Kidney (tissue), 14 donors: ENCODE measurements around the gene MITF. TPM values are rescaled to one million over a fixed set of nuclear protein-coding genes. Genes with fewer than 3 reads are reported as not detected.

Experiments
- DNase-seq, 5 donors: peaks; one replicate each; pipeline ENCODE4 v3.0.0-alpha.2; 2013 to 2020
- FAIRE-seq: peaks from 2 replicates; lab custom pipeline; 2012; peaks lifted over from hg19 to GRCh38; lab: Jason Lieb, UNC
- H3K27ac ChIP-seq, 2 donors: one replicate each; pipeline ENCODE4 v1.7.0; 2013; ENCODE audit warnings: low read depth in 2 of 2, low read length in 2 of 2, inconsistent platforms in 1 of 2
- H3K27me3 ChIP-seq: one replicate; pipeline ENCODE4 v1.7.1; 2013; ENCODE audit warnings: low read length, inconsistent platforms; ENCODE audit not compliant: control insufficient read depth, insufficient read depth
- H3K36me3 ChIP-seq, 3 donors: one replicate each; pipeline versions ENCODE4 v1.7.0 to v1.7.1; 2013; ENCODE audit warnings: low read length in 3 of 3, control low read depth in 1 of 3, inconsistent platforms in 1 of 3; ENCODE audit not compliant: insufficient read depth in 3 of 3, control insufficient read depth in 2 of 3
- H3K4me1 ChIP-seq, 3 donors: one replicate each; pipeline versions ENCODE4 v1.7.0 to v1.7.1; 2013; ENCODE audit warnings: low read length in 3 of 3, inconsistent platforms in 1 of 3, low read depth in 1 of 3; ENCODE audit not compliant: control insufficient read depth in 2 of 3, insufficient read depth in 2 of 3
- H3K4me3 ChIP-seq, 3 donors: one replicate each; pipeline versions ENCODE4 v1.7.0 to v1.8.1; 2013; ENCODE audit warnings: low read length in 3 of 3, control low read depth in 1 of 3, inconsistent platforms in 1 of 3
- H3K9ac ChIP-seq, 3 donors: one replicate each; pipeline versions ENCODE4 v1.7.0 to v1.7.1; 2013; ENCODE audit warnings: low read length in 3 of 3, control low read depth in 1 of 3, inconsistent platforms in 1 of 3
- H3K9me3 ChIP-seq, 3 donors: one replicate each; pipeline versions ENCODE4 v1.7.0 to v1.7.1; 2013; ENCODE audit warnings: low read length in 3 of 3, control low read depth in 1 of 3, inconsistent platforms in 1 of 3; ENCODE audit not compliant: control insufficient read depth in 2 of 3, insufficient read depth in 1 of 3
- intact Hi-C: fragments of 100-400 bp; cut with DNase I; formaldehyde crosslinking; loops from one replicate; pipeline ENCODE4 v1.11.1; 2022
- polyA plus RNA-seq: library from polyadenylated mRNA; stranded (reverse); fragments of 350-450 nt; fragmentation: Illumina TruSeq; extraction: RNeasy Lipid Tissue Mini Kit (QIAGEN cat#74804); gene quantifications from one replicate; pipeline ENCODE4 v1.2.3, GENCODE V29; 2014; ENCODE audit warnings: low read depth, low replicate concordance; ENCODE audit not compliant: insufficient read depth
- total RNA-seq: library from RNA; stranded (reverse); fragmentation: NEBNext Ultra II Directional; extraction: Animal tissue kit (Norgen Biotek cat#: 25700); gene quantifications from one replicate; pipeline ENCODE4 v1.2.1, GENCODE V29; 2021
- TF ChIP-seq, protein P1 (sequence below): IDR thresholded peaks from 3 replicates; pipeline ENCODE4 v1.5.1; 2012; ENCODE audit warnings: mild to moderate bottlenecking, moderate library complexity, borderline replicate concordance; ENCODE audit not compliant: insufficient read depth; ENCODE audit errors: extremely low read depth
- donor health status: control.
- donor health status: control.
- donor health status: control.
- donor health status: control.
- donor health status: control.
- donor health status: DM: yes; HTN: yes; CAD: no.
- donor health status: Normal renal cell carcinoma (clear cell type).

MITF gene
- total and polyA plus RNA-seq, 2 donors from 2014 or later, result 14.1 to 52.6 TPM

DNA sequence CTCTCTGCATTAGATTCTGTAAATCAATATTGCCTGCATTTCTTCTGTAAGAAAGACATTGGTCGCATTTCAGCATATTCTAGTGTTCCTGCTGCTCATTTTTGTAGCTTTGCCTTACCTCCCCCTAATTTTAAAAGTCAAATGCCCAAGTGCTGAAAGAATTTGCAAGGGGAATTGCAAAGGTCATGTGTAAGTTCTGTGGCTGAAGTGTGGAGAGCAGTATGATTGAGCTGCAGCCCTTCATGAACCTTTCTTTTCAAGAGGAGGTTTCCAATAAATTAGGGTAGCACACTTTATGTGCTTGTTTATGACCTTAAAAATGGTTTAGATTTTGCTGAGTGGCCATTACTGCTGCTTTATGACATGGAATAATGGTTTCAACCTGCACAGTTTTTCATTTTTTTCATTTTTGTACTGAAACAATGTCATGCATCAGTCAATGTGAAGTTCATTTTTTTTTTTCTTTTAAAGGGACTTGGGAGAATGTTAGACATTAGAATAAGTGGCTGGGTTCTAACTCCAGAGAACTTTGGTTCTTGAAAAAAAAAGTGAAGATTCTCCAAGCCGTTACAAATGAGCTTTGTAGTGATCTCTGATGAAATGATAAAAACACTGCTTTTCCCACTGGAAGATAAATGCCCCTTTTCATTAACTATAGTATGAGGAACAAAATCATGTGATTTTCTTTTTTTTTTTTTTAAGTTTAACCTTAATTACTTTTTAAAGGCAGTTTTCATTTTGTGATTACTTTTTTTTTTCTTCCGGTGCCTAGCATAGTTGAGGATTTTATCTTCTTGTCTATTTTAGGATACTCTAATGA, 99.6 kb downstream of the MITF start:
- Histone ChIP-seq H3K9me3 (peaks cover 0 to 4% (median 0%) of the 10 kb centered on the region in 3 donors), H3K4me1 (peaks cover 0 to 4% (median 3%) of the 10 kb centered on the region in 3 donors), H3K4me3 (no peak overlapping the region), H3K9ac (no peak overlapping the region), H3K27ac (no peak overlapping the region), H3K36me3 (no peaks in the 10 kb centered on the region), H3K27me3 (no peaks in the 10 kb centered on the region)
- intact Hi-C loops, result no loop called here
- FAIRE-seq (no peak), DNase-seq (peak in 1 of 5 donors; percentile 12)
- TF ChIP-seq, protein P1, sequence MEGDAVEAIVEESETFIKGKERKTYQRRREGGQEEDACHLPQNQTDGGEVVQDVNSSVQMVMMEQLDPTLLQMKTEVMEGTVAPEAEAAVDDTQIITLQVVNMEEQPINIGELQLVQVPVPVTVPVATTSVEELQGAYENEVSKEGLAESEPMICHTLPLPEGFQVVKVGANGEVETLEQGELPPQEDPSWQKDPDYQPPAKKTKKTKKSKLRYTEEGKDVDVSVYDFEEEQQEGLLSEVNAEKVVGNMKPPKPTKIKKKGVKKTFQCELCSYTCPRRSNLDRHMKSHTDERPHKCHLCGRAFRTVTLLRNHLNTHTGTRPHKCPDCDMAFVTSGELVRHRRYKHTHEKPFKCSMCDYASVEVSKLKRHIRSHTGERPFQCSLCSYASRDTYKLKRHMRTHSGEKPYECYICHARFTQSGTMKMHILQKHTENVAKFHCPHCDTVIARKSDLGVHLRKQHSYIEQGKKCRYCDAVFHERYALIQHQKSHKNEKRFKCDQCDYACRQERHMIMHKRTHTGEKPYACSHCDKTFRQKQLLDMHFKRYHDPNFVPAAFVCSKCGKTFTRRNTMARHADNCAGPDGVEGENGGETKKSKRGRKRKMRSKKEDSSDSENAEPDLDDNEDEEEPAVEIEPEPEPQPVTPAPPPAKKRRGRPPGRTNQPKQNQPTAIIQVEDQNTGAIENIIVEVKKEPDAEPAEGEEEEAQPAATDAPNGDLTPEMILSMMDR, result no peak

- FAIRE-seq (no peak), DNase-seq (no peak)
- Histone ChIP-seq H3K4me3 (no peak overlapping the region), H3K9me3 (no peaks in the 10 kb centered on the region), H3K36me3 (no peaks in the 10 kb centered on the region), H3K27me3 (no peaks in the 10 kb centered on the region), H3K27ac (no peak overlapping the region), H3K4me1 (peaks cover 0 to 3% (median 0%) of the 10 kb centered on the region in 3 donors), H3K9ac (no peak overlapping the region)
- intact Hi-C loops, result no loop called here
- TF ChIP-seq, protein P1, result no peak
These were observed 103.1 kb downstream of the MITF start for GRCh38 chr3:69842351-69842750.

GRCh38 chr3:69842789-69843188, 103.5 kb downstream of the MITF start:
- H3K9me3 ChIP-seq, result no peaks in the 10 kb centered on the region
- DNase-seq (no peak), FAIRE-seq (no peak)
- H3K4me3 ChIP-seq, result no peak overlapping the region
- no peak overlapping the region for H3K9ac ChIP-seq
- TF ChIP-seq, protein P1, result no peak
- H3K36me3 ChIP-seq, result no peaks in the 10 kb centered on the region
- H3K27me3 ChIP-seq, result no peaks in the 10 kb centered on the region
- intact Hi-C loops, result no loop called here
- H3K27ac ChIP-seq, result no peak overlapping the region
- peaks cover 0 to 3% (median 0%) of the 10 kb centered on the region in 3 donors for H3K4me1 ChIP-seq
